HEK293T (cell line): ENCODE results near the gene TYRP1.

Source experiments
- CTCF ChIA-PET: fragments of 350-600 bp; formaldehyde crosslinking; extraction: SDS; loops from one replicate; lab custom pipeline; 2021; ENCODE audit warnings: antibody characterized with exemption, inconsistent platforms; lab: Yijun Ruan, JAX
- POLR2A ChIA-PET: fragments of 350-600 bp; formaldehyde crosslinking; extraction: SDS; loops from one replicate; lab custom pipeline; 2020; ENCODE audit warnings: antibody characterized with exemption, inconsistent platforms; lab: Yijun Ruan, JAX
- DNase-seq: peaks from one replicate; pipeline ENCODE4 v3.0.0; 2012; ENCODE audit warnings: mixed read lengths; ENCODE audit errors: extremely low spot score
- ARNT ChIP-seq: fragments of 450-650 bp; IDR thresholded peaks from 2 replicates; pipeline ENCODE4 v1.6.1; 2017; ENCODE audit warnings: mild to moderate bottlenecking
- BHLHE40 ChIP-seq: fragments of 450-650 bp; IDR thresholded peaks from 2 replicates; pipeline ENCODE4 v1.6.1; 2016; ENCODE audit warnings: mild to moderate bottlenecking, moderate library complexity, borderline replicate concordance
- CTBP1 ChIP-seq: fragments of 450-650 bp; IDR thresholded peaks from 2 replicates; pipeline ENCODE4 v1.6.1; 2016; ENCODE audit warnings: borderline replicate concordance
- ELF4 ChIP-seq: fragments of 450-650 bp; IDR thresholded peaks from 2 replicates; pipeline ENCODE4 v1.6.1; 2017; ENCODE audit warnings: antibody characterized with exemption
- FOXA1 ChIP-seq: fragments of 450-650 bp; IDR thresholded peaks from 2 replicates; pipeline ENCODE4 v1.6.1; 2016; ENCODE audit warnings: mild to moderate bottlenecking
- FOXK2 ChIP-seq: fragments of 450-650 bp; IDR thresholded peaks from 2 replicates; pipeline ENCODE4 v1.6.1; 2016; ENCODE audit warnings: mild to moderate bottlenecking
- FOXM1 ChIP-seq: fragments of 450-650 bp; IDR thresholded peaks from 2 replicates; pipeline ENCODE4 v1.6.1; 2017; ENCODE audit warnings: mild to moderate bottlenecking, borderline replicate concordance
- HDGF ChIP-seq: fragments of 450-650 bp; IDR thresholded peaks from 2 replicates; pipeline ENCODE4 v1.6.1; 2017; ENCODE audit warnings: antibody characterized with exemption, borderline replicate concordance
- L3MBTL2 ChIP-seq: fragments of 450-650 bp; conservative IDR thresholded peaks from 2 replicates; pipeline ENCODE4 v1.6.1; 2016; ENCODE audit warnings: mild to moderate bottlenecking
- LEF1 ChIP-seq: fragments of 450-650 bp; IDR thresholded peaks from 2 replicates; pipeline ENCODE4 v1.6.1; 2017; ENCODE audit warnings: mild to moderate bottlenecking, borderline replicate concordance
- NFRKB ChIP-seq: fragments of 450-650 bp; IDR thresholded peaks from 2 replicates; pipeline ENCODE4 v1.6.1; 2016; ENCODE audit warnings: mild to moderate bottlenecking, moderate library complexity
- PKNOX1 ChIP-seq: fragments of 450-650 bp; IDR thresholded peaks from 2 replicates; pipeline ENCODE4 v1.6.1; 2016
- SP1 ChIP-seq: fragments of 450-650 bp; IDR thresholded peaks from 2 replicates; pipeline ENCODE4 v1.6.1; 2017
- SUZ12 ChIP-seq: fragments of 450-650 bp; IDR thresholded peaks from 2 replicates; pipeline ENCODE4 v1.6.1; 2016; ENCODE audit warnings: mild to moderate bottlenecking
- TARDBP ChIP-seq: fragments of 450-650 bp; IDR thresholded peaks from 2 replicates; pipeline ENCODE4 v1.6.1; 2016
- ZNF384 ChIP-seq: fragments of 450-650 bp; IDR thresholded peaks from 2 replicates; pipeline ENCODE4 v1.6.1; 2016

Gene TYRP1

GRCh38 chr9:12694013-12694412 is 828 bp downstream of the TYRP1 start:
- POLR2A ChIA-PET = no interaction called here
- CTCF ChIA-PET = no interaction called here
- TF ChIP-seq BHLHE40 (no peak), ELF4 (no peak), LEF1 (no peak), NFRKB (no peak), FOXA1 (no peak), CTBP1 (no peak), TARDBP (no peak), FOXK2 (no peak), HDGF (no peak), ARNT (no peak), SUZ12 (no peak), SP1 (no peak), FOXM1 (no peak), ZNF384 (no peak)
- DNase-seq = no peak

- POLR2A ChIA-PET = no interaction called here
- no peak for DNase-seq
- TF ChIP-seq HDGF (no peak), FOXK2 (no peak), TARDBP (no peak), NFRKB (no peak), L3MBTL2 (no peak), ELF4 (no peak), ARNT (no peak), SP1 (no peak), ZNF384 (no peak)
- CTCF ChIA-PET = no interaction called here
Observed at GRCh38 chr9:12695474-12695873, 2.3 kb downstream of the TYRP1 start.

- POLR2A ChIA-PET = no interaction called here
- no peak for DNase-seq
- CTCF ChIA-PET = no interaction called here
- TF ChIP-seq BHLHE40 = no peak
- no peak for TF ChIP-seq SUZ12
- no peak for TF ChIP-seq FOXK2
- TF ChIP-seq CTBP1 = no peak
- peak; percentile 38; the same call in 1 of the 2 replicates for TF ChIP-seq PKNOX1
Observed at GRCh38 chr9:12696931-12697622, 3.9 kb downstream of the TYRP1 start.

- CTCF ChIA-PET = no interaction called here
- DNase-seq = no peak
- TF ChIP-seq ARNT (no peak), FOXA1 (no peak), BHLHE40 (no peak), LEF1 (no peak), CTBP1 (no peak), NFRKB (no peak), SP1 (no peak), PKNOX1 (no peak), FOXM1 (no peak), L3MBTL2 (no peak)
- POLR2A ChIA-PET = no interaction called here
Observed at GRCh38 chr9:12697719-12698118, 4.5 kb downstream of the TYRP1 start.

- POLR2A ChIA-PET = no interaction called here
- CTCF ChIA-PET = no interaction called here
- TF ChIP-seq CTBP1 = no peak
- TF ChIP-seq L3MBTL2 = no peak
- no peak for TF ChIP-seq ARNT
- no peak for TF ChIP-seq SP1
- no peak for TF ChIP-seq ZNF384
- no peak for TF ChIP-seq HDGF
- TF ChIP-seq ELF4 = no peak
- no peak for TF ChIP-seq TARDBP
- TF ChIP-seq BHLHE40 = no peak
- TF ChIP-seq FOXA1 = no peak
- no peak for TF ChIP-seq LEF1
- no peak for TF ChIP-seq FOXK2
- no peak for DNase-seq
Observed at GRCh38 chr9:12698266-12698665, 5.1 kb downstream of the TYRP1 start.

- CTCF ChIA-PET = no interaction called here
- POLR2A ChIA-PET = no interaction called here
- no peak for DNase-seq
- no peak for TF ChIP-seq CTBP1
- no peak for TF ChIP-seq ZNF384
- no peak for TF ChIP-seq FOXM1
- TF ChIP-seq FOXK2 = no peak
Observed at GRCh38 chr9:12698986-12699385, 5.8 kb downstream of the TYRP1 start.

GRCh38 chr9:12699529-12699928 is 6.3 kb downstream of the TYRP1 start:
- no peak for DNase-seq
- CTCF ChIA-PET = no interaction called here

More at GRCh38 chr9:12699529-12699928, 6.3 kb downstream of the TYRP1 start:
- POLR2A ChIA-PET = no interaction called here
- TF ChIP-seq TARDBP (no peak), ELF4 (no peak), FOXK2 (no peak), SP1 (no peak), BHLHE40 (no peak), ZNF384 (no peak), FOXM1 (no peak), L3MBTL2 (no peak), PKNOX1 (no peak), SUZ12 (no peak), HDGF (no peak), FOXA1 (no peak), CTBP1 (no peak), NFRKB (no peak), ARNT (no peak), LEF1 (no peak)
